ENCODE results near the gene PAN3. TPM values are rescaled to one million over a fixed set of nuclear protein-coding genes. Genes with fewer than 3 reads are reported as not detected.

Gene PAN3
- total and polyA plus RNA-seq, 2 of the 8 experiments (the other 6 are each of a cell fraction or from before 2014, with no cell fraction given), result 12.7 to 39.3 TPM

- no peak overlapping the region for H4K8ac ChIP-seq (ENCODE audit: extremely low read depth, insufficient read depth, low read length)
- DNase-seq (ENCODE audit: low read depth in 1 of 2, low spot score in 2 of 2), result no peak
- no peak overlapping the region for H4K91ac ChIP-seq (replicated peaks; ENCODE audit: insufficient read length, low read length)
- no peak overlapping the region for H3K4me2 ChIP-seq (ENCODE audit: insufficient read depth in 1 of 2, low read depth in 2 of 2, low read length in 2 of 2)
- POLR2A ChIA-PET (ENCODE audit: partially characterized antibody), result interaction anchor here (0.9 kb wide), 1 partner anchor 34 kb away, joined by 3 read pairs; no protein-coding TSS in a partner anchor
- no peak for FAIRE-seq
- H3K4me3 ChIP-seq (ENCODE audit: extremely low read depth in 1 of 4, insufficient read depth in 2 of 4, low read depth in 3 of 4, low read length in 4 of 4), result no peak overlapping the region
- no peak overlapping the region for H2BK20ac ChIP-seq (ENCODE audit: low read length)
- H3K4ac ChIP-seq (replicated peaks; ENCODE audit: insufficient read length, low read depth, low read length), result no peak overlapping the region
- peaks cover 0 to 2% (median 0%) of the 10 kb centered on the region in 4 experiments; a peak in 1 of 7 replicates for H3K4me1 ChIP-seq (replicated peaks in 1 of 4; ENCODE audit: control insufficient read depth in 3 of 4, insufficient read depth in 4 of 4, low read length in 3 of 4)
- H3K14ac ChIP-seq (ENCODE audit: insufficient read length), result no peak overlapping the region
- H2BK5ac ChIP-seq (ENCODE audit: low read depth, low read length), result no peak overlapping the region
- no peak overlapping the region for H3K23ac ChIP-seq (ENCODE audit: insufficient read length)
- no peak overlapping the region for H2BK120ac ChIP-seq (replicated peaks; ENCODE audit: low read depth, low read length)
- no peak overlapping the region for H2BK12ac ChIP-seq (ENCODE audit: low read depth, low read length)
- no peak overlapping the region for H4K5ac ChIP-seq (ENCODE audit: insufficient read length, low read depth, low read length)
- no peak overlapping the region for H3K56ac ChIP-seq (replicated peaks; ENCODE audit: insufficient read length, low read depth, low read length)
- H2BK15ac ChIP-seq (ENCODE audit: low read length), result no peak overlapping the region
- no peak overlapping the region for H3K18ac ChIP-seq (ENCODE audit: extremely low read depth, low read length)
- no peaks in the 10 kb centered on the region for H3K9me3 ChIP-seq (ENCODE audit: insufficient read depth in 2 of 2, low read depth in 1 of 2, low read length in 1 of 2)
- peaks cover 0 to 20% (median 2%) of the 10 kb centered on the region in 4 experiments; a peak in 3 of 8 replicates for H3K36me3 ChIP-seq (ENCODE audit: control insufficient read depth in 2 of 4, insufficient read depth in 4 of 4, low read length in 3 of 4)
- H3K23me2 ChIP-seq (ENCODE audit: low read depth, low read length), result no peaks in the 10 kb centered on the region
- H2AFZ ChIP-seq (ENCODE audit: low read length), result no peak overlapping the region
- H3K9ac ChIP-seq (replicated peaks in 1 of 4; ENCODE audit: extremely low read depth in 1 of 4, low read depth in 3 of 4, low read length in 3 of 4), result no peak overlapping the region
- no peak overlapping the region for H2AK5ac ChIP-seq (ENCODE audit: low read depth, low read length)
- H3K27me3 ChIP-seq (replicated peaks in 1 of 4; ENCODE audit: control insufficient read depth in 3 of 4, extremely low read depth in 1 of 4, insufficient read depth in 3 of 4, low read length in 3 of 4), result no peaks in the 10 kb centered on the region
- H4K20me1 ChIP-seq (replicated peaks in 1 of 2; ENCODE audit: control insufficient read depth in 1 of 2, insufficient read depth in 2 of 2, low read length in 2 of 2), result peaks cover 0 to 2% of the 10 kb centered on the region in 2 experiments
- CTCF ChIA-PET (ENCODE audit: partially characterized antibody), result no interaction called here
- H3K79me2 ChIP-seq (ENCODE audit: control insufficient read depth in 1 of 2, insufficient read depth in 2 of 2, low read length in 2 of 2), result peaks cover 0 to 23% of the 10 kb centered on the region in 2 experiments; a peak in 3 of 4 replicates
- no peaks in the 10 kb centered on the region for H3K79me1 ChIP-seq (ENCODE audit: low read depth, low read length)
- WGBS, 2 experiments (ENCODE audit: extremely low coverage in 1 of 2, insufficient coverage in 1 of 2, insufficient read length in 1 of 2, insufficient replicate concordance in 2 of 2, low coverage in 1 of 2, low lambda C conversion rate in 2 of 2, missing lambda C conversion rate in 1 of 2), result 91% methylated on average over 2 of the region's 2 CpGs; no CpG with 5 or more reads in 1 of the 2 experiments
- no peak overlapping the region for H3K27ac ChIP-seq (ENCODE audit: low read depth, low read length)
- TF ChIP-seq EP300 (IDR thresholded peaks at IDR 0.05; ENCODE audit: borderline replicate concordance in 1 of 2, low read depth in 2 of 2, low read length in 2 of 2), result no peak
- TF ChIP-seq SIN3A (conservative IDR thresholded peaks at IDR 0.05 in 1 of 2, IDR thresholded peaks at IDR 0.05 in 1 of 2; ENCODE audit: low read depth in 1 of 2, low read length in 2 of 2), result no peak
- TF ChIP-seq CBX8 (IDR thresholded peaks at IDR 0.05; ENCODE audit: borderline replicate concordance, low read depth, low read length), result no peak
- no peak for TF ChIP-seq SP4 (IDR thresholded peaks at IDR 0.05; ENCODE audit: low read length)
- TF ChIP-seq, protein P1, sequence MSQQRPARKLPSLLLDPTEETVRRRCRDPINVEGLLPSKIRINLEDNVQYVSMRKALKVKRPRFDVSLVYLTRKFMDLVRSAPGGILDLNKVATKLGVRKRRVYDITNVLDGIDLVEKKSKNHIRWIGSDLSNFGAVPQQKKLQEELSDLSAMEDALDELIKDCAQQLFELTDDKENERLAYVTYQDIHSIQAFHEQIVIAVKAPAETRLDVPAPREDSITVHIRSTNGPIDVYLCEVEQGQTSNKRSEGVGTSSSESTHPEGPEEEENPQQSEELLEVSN (IDR thresholded peaks at IDR 0.05), result no peak
- no peak for TF ChIP-seq RBBP5 (IDR thresholded peaks at IDR 0.05; ENCODE audit: borderline replicate concordance, low read depth, low read length)
- TF ChIP-seq RNF2 (IDR thresholded peaks at IDR 0.05; ENCODE audit: borderline replicate concordance, low read depth, low read length, missing control alignments, poor library complexity, severe bottlenecking), result no peak
- TF ChIP-seq, protein P2, sequence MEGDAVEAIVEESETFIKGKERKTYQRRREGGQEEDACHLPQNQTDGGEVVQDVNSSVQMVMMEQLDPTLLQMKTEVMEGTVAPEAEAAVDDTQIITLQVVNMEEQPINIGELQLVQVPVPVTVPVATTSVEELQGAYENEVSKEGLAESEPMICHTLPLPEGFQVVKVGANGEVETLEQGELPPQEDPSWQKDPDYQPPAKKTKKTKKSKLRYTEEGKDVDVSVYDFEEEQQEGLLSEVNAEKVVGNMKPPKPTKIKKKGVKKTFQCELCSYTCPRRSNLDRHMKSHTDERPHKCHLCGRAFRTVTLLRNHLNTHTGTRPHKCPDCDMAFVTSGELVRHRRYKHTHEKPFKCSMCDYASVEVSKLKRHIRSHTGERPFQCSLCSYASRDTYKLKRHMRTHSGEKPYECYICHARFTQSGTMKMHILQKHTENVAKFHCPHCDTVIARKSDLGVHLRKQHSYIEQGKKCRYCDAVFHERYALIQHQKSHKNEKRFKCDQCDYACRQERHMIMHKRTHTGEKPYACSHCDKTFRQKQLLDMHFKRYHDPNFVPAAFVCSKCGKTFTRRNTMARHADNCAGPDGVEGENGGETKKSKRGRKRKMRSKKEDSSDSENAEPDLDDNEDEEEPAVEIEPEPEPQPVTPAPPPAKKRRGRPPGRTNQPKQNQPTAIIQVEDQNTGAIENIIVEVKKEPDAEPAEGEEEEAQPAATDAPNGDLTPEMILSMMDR (IDR thresholded peaks at IDR 0.05; ENCODE audit: control extremely low read depth in 1 of 3, insufficient read depth in 1 of 3, low read depth in 1 of 3, low read length in 3 of 3), result no peak
- no peak for TF ChIP-seq SAP30 (IDR thresholded peaks at IDR 0.05; ENCODE audit: insufficient read depth, insufficient replicate concordance, low read length)
Measured at GRCh38 chr13:28181413-28181812, 43.1 kb downstream of the PAN3 start.
